Lung (tissue), 12 donors: ENCODE results near the gene CMTM7. TPM values are rescaled to one million over a fixed set of nuclear protein-coding genes. Genes with fewer than 3 reads are reported as not detected.
"Not testable (repeated sequence)": the region's sequence is repeated elsewhere in the genome, so short reads cannot be mapped to it uniquely, and the experiment has no call there.

ENCODE experiments used
- ATAC-seq: fragments of 200-7000 bp; cut with Tn5 transposase; one replicate; pipeline ENCODE4 v1.9.1; 2020; ENCODE audit warnings: moderate number of reproducible peaks; ENCODE audit not compliant: insufficient read depth, low FRiP score
- DNase-seq, 3 donors: peaks; one replicate each; pipeline ENCODE4 v3.0.0-alpha.2; 2013 to 2017
- H3K27ac ChIP-seq, 2 donors: one replicate each; pipeline ENCODE4 v1.5.1; 2013; ENCODE audit warnings: mild to moderate bottlenecking in 2 of 2, moderate library complexity in 2 of 2, control low read depth in 1 of 2, inconsistent platforms in 1 of 2, low read depth in 1 of 2, low read length in 1 of 2
- H3K27me3 ChIP-seq, 3 donors: one replicate each; pipeline ENCODE4 v1.5.1; 2013; ENCODE audit warnings: low read length in 2 of 3; ENCODE audit not compliant: control insufficient read depth in 3 of 3, insufficient read depth in 3 of 3
- H3K36me3 ChIP-seq, 4 donors: one replicate each; pipeline ENCODE4 v1.5.1; 2013; ENCODE audit warnings: low read length in 4 of 4, mild to moderate bottlenecking in 1 of 4, moderate library complexity in 1 of 4; ENCODE audit not compliant: control insufficient read depth in 4 of 4, insufficient read depth in 4 of 4
- H3K4me1 ChIP-seq, 5 donors: one replicate each; pipeline ENCODE4 v1.5.1; 2013; ENCODE audit warnings: low read length in 5 of 5, mild to moderate bottlenecking in 2 of 5, moderate library complexity in 1 of 5; ENCODE audit not compliant: control insufficient read depth in 5 of 5, insufficient read depth in 5 of 5
- H3K4me3 ChIP-seq: one replicate; pipeline ENCODE4 v1.5.1; 2013; ENCODE audit warnings: mild to moderate bottlenecking, control low read depth, moderate library complexity
- H3K9ac ChIP-seq, 2 donors: one replicate each; pipeline ENCODE4 v1.5.1; 2013; ENCODE audit warnings: low read length in 2 of 2, control low read depth in 1 of 2; ENCODE audit not compliant: insufficient read depth in 1 of 2
- H3K9me3 ChIP-seq, 4 donors: one replicate each; pipeline ENCODE4 v1.5.1; 2013; ENCODE audit warnings: low read length in 3 of 4, mild to moderate bottlenecking in 1 of 4, moderate library complexity in 1 of 4; ENCODE audit not compliant: control insufficient read depth in 4 of 4, insufficient read depth in 3 of 4
- WGBS, 2 donors: extraction: QIAGEN DNeasy Blood & Tissue Kit; methylation state at CpG; one replicate each; pipeline ENCODE4 v1.1.7; 2013; 5-methylcytosine and 5-hydroxymethylcytosine counted together
- polyA plus RNA-seq, 2 donors: library from polyadenylated mRNA; stranded (reverse); fragments of 200-250 nt; gene quantifications; one replicate each; pipeline ENCODE4 v1.2.1, GENCODE V29; 2013
- total RNA-seq, 2 donors: library from RNA; depleted of rRNA in 1 of 2; stranded (reverse); fragments of >200 nt in 1 of 2; gene quantifications; one replicate each; pipeline ENCODE4 v1.2.1, GENCODE V29; 2014 to 2021
- TF ChIP-seq, protein P1 (sequence below): IDR thresholded peaks from 2 replicates; pipeline ENCODE4 v1.5.1; 2012; ENCODE audit warnings: mild to moderate bottlenecking; ENCODE audit errors: control extremely low read depth, extremely low read depth
- donor health status: control.
- donor health status: control.
- donor health status: Bipolar disorder and iron deficiency.
- donor health status: healthy.
- donor health status: DM: yes; HTN: yes; CAD: no.

CMTM7 gene
- total and polyA plus RNA-seq, 4 donors: 33.1 to 46.8 (median 43.8) TPM

DNA sequence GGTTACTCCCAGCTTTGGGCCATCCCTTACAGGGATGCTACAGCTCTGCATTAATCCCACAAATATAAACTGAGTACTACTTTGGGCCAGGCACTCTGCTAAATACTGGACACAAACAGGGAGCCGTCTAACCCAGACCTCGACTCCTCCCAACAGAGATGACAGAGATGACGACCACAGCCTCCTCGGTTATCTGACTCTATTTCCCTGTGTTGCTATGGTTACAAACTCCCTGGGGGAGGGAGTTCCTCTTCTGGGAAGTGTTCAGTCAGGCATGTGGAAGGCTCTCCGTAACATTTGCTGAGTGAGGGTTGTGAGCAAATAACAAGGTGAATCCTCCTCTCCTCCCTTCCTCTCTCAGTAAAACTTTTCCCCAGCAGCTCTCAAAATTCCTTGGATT is 6.7 kb upstream of the CMTM7 start:
- WGBS, 2 donors: 14 to 40% methylated on average over 5 of the region's 5 CpGs
- no peaks in the 10 kb centered on the region for H3K4me1 ChIP-seq
- no peak overlapping the region for H3K4me3 ChIP-seq
- no peak overlapping the region for H3K9ac ChIP-seq
- ATAC-seq (no peak), DNase-seq (peak in 2 of 3 donors; percentile 26 to 47)
- no peak overlapping the region for H3K27ac ChIP-seq
- TF ChIP-seq, protein P1, sequence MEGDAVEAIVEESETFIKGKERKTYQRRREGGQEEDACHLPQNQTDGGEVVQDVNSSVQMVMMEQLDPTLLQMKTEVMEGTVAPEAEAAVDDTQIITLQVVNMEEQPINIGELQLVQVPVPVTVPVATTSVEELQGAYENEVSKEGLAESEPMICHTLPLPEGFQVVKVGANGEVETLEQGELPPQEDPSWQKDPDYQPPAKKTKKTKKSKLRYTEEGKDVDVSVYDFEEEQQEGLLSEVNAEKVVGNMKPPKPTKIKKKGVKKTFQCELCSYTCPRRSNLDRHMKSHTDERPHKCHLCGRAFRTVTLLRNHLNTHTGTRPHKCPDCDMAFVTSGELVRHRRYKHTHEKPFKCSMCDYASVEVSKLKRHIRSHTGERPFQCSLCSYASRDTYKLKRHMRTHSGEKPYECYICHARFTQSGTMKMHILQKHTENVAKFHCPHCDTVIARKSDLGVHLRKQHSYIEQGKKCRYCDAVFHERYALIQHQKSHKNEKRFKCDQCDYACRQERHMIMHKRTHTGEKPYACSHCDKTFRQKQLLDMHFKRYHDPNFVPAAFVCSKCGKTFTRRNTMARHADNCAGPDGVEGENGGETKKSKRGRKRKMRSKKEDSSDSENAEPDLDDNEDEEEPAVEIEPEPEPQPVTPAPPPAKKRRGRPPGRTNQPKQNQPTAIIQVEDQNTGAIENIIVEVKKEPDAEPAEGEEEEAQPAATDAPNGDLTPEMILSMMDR: no peak
- H3K36me3 ChIP-seq: no peaks in the 10 kb centered on the region
- H3K9me3 ChIP-seq: no peaks in the 10 kb centered on the region
- no peaks in the 10 kb centered on the region for H3K27me3 ChIP-seq

- no peak for ATAC-seq
- H3K27me3 ChIP-seq: no peaks in the 10 kb centered on the region
- no peak overlapping the region for H3K4me3 ChIP-seq
- TF ChIP-seq, protein P1: no peak
- H3K36me3 ChIP-seq: no peaks in the 10 kb centered on the region
- no peak for DNase-seq
- H3K4me1 ChIP-seq: peaks cover 0 to 5% (median under 1%) of the 10 kb centered on the region in 5 donors
- H3K27ac ChIP-seq: no peak overlapping the region
- WGBS, 2 donors: 81 to 89% methylated on average over 2 of the region's 2 CpGs
- H3K9me3 ChIP-seq: no peaks in the 10 kb centered on the region
- H3K9ac ChIP-seq: no peak overlapping the region
Measured at GRCh38 chr3:32387512-32387911, 4.1 kb upstream of the CMTM7 start.

DNA sequence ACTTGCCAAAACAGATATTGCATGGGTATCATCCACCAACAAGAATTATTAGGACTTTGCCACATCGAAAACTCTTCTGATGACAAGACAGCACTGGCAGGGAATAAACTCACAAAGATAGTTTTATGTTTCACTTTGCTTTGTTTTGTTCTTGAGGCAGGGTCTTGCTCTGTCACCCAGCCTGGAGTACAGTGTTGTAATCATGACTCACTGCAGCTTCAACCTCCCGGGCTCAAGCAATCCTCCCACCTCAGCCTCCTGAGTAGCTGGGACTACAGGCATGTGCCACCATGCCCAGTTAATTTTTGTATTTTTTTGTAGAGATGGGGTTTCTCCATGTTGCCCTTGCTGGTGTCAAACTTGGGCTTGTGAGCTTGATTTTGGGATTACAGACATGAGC is 2.1 kb upstream of the CMTM7 start:
- not testable (repeated sequence) for H3K36me3 ChIP-seq, DNase-seq, H3K27ac ChIP-seq, H3K27me3 ChIP-seq, H3K9ac ChIP-seq, ATAC-seq, H3K4me1 ChIP-seq, H3K4me3 ChIP-seq, H3K9me3 ChIP-seq
- WGBS, 2 donors: 87 to 89% methylated on average over 2 of the region's 2 CpGs

DNA sequence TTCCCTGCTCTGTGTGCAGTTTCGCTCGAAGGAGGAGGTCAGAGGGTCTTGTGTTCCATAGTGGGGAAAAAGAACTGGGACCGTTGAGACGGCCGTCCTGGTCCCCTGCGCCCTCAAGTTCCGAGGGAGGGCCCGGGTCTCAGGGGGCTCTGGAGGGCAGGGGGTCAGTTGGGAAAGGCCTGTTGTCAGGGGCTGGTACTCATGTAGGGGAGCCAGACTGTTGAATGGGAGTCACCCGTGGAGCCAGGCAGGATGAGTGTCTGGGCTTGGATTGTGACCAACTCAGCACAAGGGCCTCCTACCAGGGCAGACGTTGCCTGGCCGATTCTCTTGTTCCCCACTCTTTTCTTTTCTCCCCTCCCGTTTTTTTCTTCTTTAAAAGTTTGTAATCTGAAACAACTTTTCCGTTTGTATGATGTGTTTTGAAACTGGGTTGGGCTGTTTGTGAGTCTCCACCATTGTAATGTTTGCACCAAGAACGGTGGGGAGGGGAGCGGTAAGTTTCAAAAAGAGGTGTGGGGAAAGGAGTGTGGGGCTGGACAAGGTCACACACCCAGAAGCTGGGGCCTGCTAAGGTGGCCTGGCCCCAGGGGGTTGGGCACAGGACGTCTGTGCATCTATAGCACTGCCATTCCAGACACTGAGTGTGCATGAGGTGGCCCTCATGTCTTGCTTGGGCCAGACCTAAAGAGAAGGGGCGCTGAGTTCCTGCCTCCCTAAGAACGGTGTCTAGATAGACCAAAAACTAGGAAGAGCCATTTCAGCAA is 1.1 kb downstream of the CMTM7 start:
- H3K9ac ChIP-seq: peak overlapping the region; percentile 51 to 72
- peaks cover 0 to 9% (median 2%) of the 10 kb centered on the region in 5 donors for H3K4me1 ChIP-seq
- ATAC-seq: peak; percentile 51
- no peaks in the 10 kb centered on the region for H3K36me3 ChIP-seq
- TF ChIP-seq, protein P1: no peak
- H3K4me3 ChIP-seq: peak overlapping the region; percentile 98
- no peaks in the 10 kb centered on the region for H3K27me3 ChIP-seq
- peak overlapping the region; percentile 78 to 91 for H3K27ac ChIP-seq
- 18 to 21% methylated on average over 18 of the region's 18 CpGs for WGBS, 2 donors
- no peaks in the 10 kb centered on the region for H3K9me3 ChIP-seq
- DNase-seq: peak; percentile 72 to 84 (median 77)
